ENCODE results near the gene NME3. TPM values are rescaled to one million over a fixed set of nuclear protein-coding genes. Genes with fewer than 3 reads are reported as not detected.

The NME3 gene
- total RNA-seq, 1 experiment from 2014 or later = 64.4 TPM

Other genes starting within 250 kb of the NME3 start
- not detected in 2 replicates for gene TMEM204, start 237.9 kb downstream of the NME3 start, total RNA-seq (2014; rRNA removed; shearing (Covaris generic))
- 30.5 and 37.3 TPM in 2 replicates for gene IFT140, start 159.5 kb downstream of the NME3 start, total RNA-seq (2014; rRNA removed; shearing (Covaris generic))
- gene CRAMP1, start 159.2 kb downstream of the NME3 start, total RNA-seq (2014; rRNA removed; shearing (Covaris generic)) = 4.5 and 7.6 TPM in 2 replicates
- 154 and 199 TPM in 2 replicates for gene JPT2, start 93.3 kb downstream of the NME3 start, total RNA-seq (2014; rRNA removed; shearing (Covaris generic))
- 20.6 and 27.7 TPM in 2 replicates for gene MAPK8IP3, start 65.3 kb downstream of the NME3 start, total RNA-seq (2014; rRNA removed; shearing (Covaris generic))
- 10.4 and 10.6 TPM in 2 replicates for gene EME2, start 1.3 kb upstream of the NME3 start, total RNA-seq (2014; rRNA removed; shearing (Covaris generic))
- gene MRPS34, start 1.6 kb upstream of the NME3 start, total RNA-seq (2014; rRNA removed; shearing (Covaris generic)) = 276 and 281 TPM in 2 replicates
- 14.0 and 27.3 TPM in 2 replicates for gene SPSB3, start 11.0 kb upstream of the NME3 start, total RNA-seq (2014; rRNA removed; shearing (Covaris generic))
- 128 and 160 TPM in 2 replicates for gene NUBP2, start 11.4 kb upstream of the NME3 start, total RNA-seq (2014; rRNA removed; shearing (Covaris generic))
- 0.31 TPM in 1 of 2 replicates, not detected in the other for gene IGFALS, start 22.2 kb upstream of the NME3 start, total RNA-seq (2014; rRNA removed; shearing (Covaris generic))
- gene HAGH, start 55.3 kb upstream of the NME3 start, total RNA-seq (2014; rRNA removed; shearing (Covaris generic)) = 81.3 and 108 TPM in 2 replicates
- gene FAHD1, start 55.7 kb upstream of the NME3 start, total RNA-seq (2014; rRNA removed; shearing (Covaris generic)) = 63.5 and 85.2 TPM in 2 replicates
- gene MEIOB, start 100.6 kb upstream of the NME3 start, total RNA-seq (2014; rRNA removed; shearing (Covaris generic)) = 81.1 and 105 TPM in 2 replicates
- 1.2 and 9.8 TPM in 2 replicates for gene HS3ST6, start 146.9 kb upstream of the NME3 start, total RNA-seq (2014; rRNA removed; shearing (Covaris generic))
- gene MSRB1, start 171.7 kb upstream of the NME3 start, total RNA-seq (2014; rRNA removed; shearing (Covaris generic)) = 72.3 and 79.3 TPM in 2 replicates
- not detected in 2 replicates for gene RPL3L, start 183.1 kb upstream of the NME3 start, total RNA-seq (2014; rRNA removed; shearing (Covaris generic))
- gene NDUFB10, start 188.0 kb upstream of the NME3 start, total RNA-seq (2014; rRNA removed; shearing (Covaris generic)) = 339 and 361 TPM in 2 replicates
- 10,196 and 11,503 TPM in 2 replicates for gene RPS2, start 193.3 kb upstream of the NME3 start, total RNA-seq (2014; rRNA removed; shearing (Covaris generic))
- not detected in 2 replicates for gene RNF151, start 195.3 kb upstream of the NME3 start, total RNA-seq (2014; rRNA removed; shearing (Covaris generic))
- gene TBL3, start 200.5 kb upstream of the NME3 start, total RNA-seq (2014; rRNA removed; shearing (Covaris generic)) = 78.6 and 84.2 TPM in 2 replicates
- gene NOXO1, start 209.9 kb upstream of the NME3 start, total RNA-seq (2014; rRNA removed; shearing (Covaris generic)) = not detected in 2 replicates
- 41.8 and 51.5 TPM in 2 replicates for gene GFER, start 212.7 kb upstream of the NME3 start, total RNA-seq (2014; rRNA removed; shearing (Covaris generic))
- 30.5 and 36.7 TPM in 2 replicates for gene SYNGR3, start 218.4 kb upstream of the NME3 start, total RNA-seq (2014; rRNA removed; shearing (Covaris generic))
- gene ZNF598, start 238.3 kb upstream of the NME3 start, total RNA-seq (2014; rRNA removed; shearing (Covaris generic)) = 58.0 and 72.1 TPM in 2 replicates
- gene NPW, start 248.2 kb upstream of the NME3 start, total RNA-seq (2014; rRNA removed; shearing (Covaris generic)) = not detected in 2 replicates

Data from G401 (cell line).